Glomerular visceral epithelial cell (primary cell): ENCODE measurements around the gene CXCR2.

Experiments used
- DNase-seq: peaks from one replicate; pipeline ENCODE4 v3.0.0-alpha.2; 2016; ENCODE audit errors: extremely low spot score

Gene CXCR2

GRCh38 chr2:218180467-218181114 lies 54.8 kb downstream of the CXCR2 start:
- no peak for DNase-seq

- DNase-seq, result no peak
Measured at GRCh38 chr2:218184331-218184730, 58.5 kb downstream of the CXCR2 start.

GRCh38 chr2:218186355-218186766 lies 60.5 kb downstream of the CXCR2 start:
- DNase-seq, result peak; percentile 79
